HepG2 (cell line): ENCODE measurements around the gene PHF23. TPM values are rescaled to one million over a fixed set of nuclear protein-coding genes. Genes with fewer than 3 reads are reported as not detected.

Source experiments
- ATAC-seq: fragments of 200-7000 bp; cut with Tn5 transposase; 3 replicates; pipeline ENCODE4 v1.9.1; 2020; ENCODE audit warnings: mild to moderate bottlenecking, moderate library complexity
- Bru-seq: library from RNA; stranded (reverse); fragments of 400-500 nt; gene quantifications from one replicate; lab custom pipeline; 2021; lab: Mats Ljungman, UMichigan
- BruChase-seq, 2 experiments: library from RNA; stranded (reverse); fragments of 400-500 nt; gene quantifications; one replicate each; lab custom pipeline; 2021; lab: Mats Ljungman, UMichigan
- BruUV-seq: library from RNA; stranded (reverse); fragments of 400-500 nt; replicated peaks from 2 replicates; lab custom pipeline; 2021; lab: Mats Ljungman, UMichigan
- CTCF ChIA-PET: fragments of 300-600 bp; formaldehyde crosslinking; extraction: SDS; loops from one replicate; lab custom pipeline; 2021; ENCODE audit warnings: low total read pairs, inconsistent platforms, low intra/inter-chr PET ratio; lab: Yijun Ruan, JAX
- POLR2A ChIA-PET: fragments of 350-600 bp; sonication (Branson Sonifier 250); formaldehyde crosslinking; loops from one replicate; lab custom pipeline; 2020; ENCODE audit warnings: antibody characterized with exemption, inconsistent platforms; lab: Yijun Ruan, JAX
- DNase-seq: peaks from one replicate; pipeline ENCODE4 v3.0.0-alpha.2; 2015; ENCODE audit warnings: low spot score
- FAIRE-seq: peaks from 3 replicates; lab custom pipeline; 2011; peaks lifted over from hg19 to GRCh38; lab: Jason Lieb, UNC
- H2AFZ ChIP-seq: one replicate; pipeline ENCODE4 v1.6.1; 2011; ENCODE audit warnings: low read length, inconsistent platforms
- H3K27ac ChIP-seq: fragments of 300-600 bp; 3 replicates; pipeline ENCODE4 v1.8.0; 2011; ENCODE audit warnings: mixed run types, mild to moderate bottlenecking, mixed read lengths, low read length, inconsistent platforms; ENCODE audit not compliant: insufficient read depth; ENCODE audit errors: extremely low read length
- H3K27me3 ChIP-seq, 2 experiments: fragments of 200-600 bp in 1 of 2; 2 replicates in 1 of 2; 3 replicates in 1 of 2; pipeline versions ENCODE4 v1.6.0 to v1.8.0; 2011; ENCODE audit warnings: low read length in 2 of 2, mild to moderate bottlenecking in 2 of 2, moderate library complexity in 2 of 2, inconsistent platforms in 1 of 2; ENCODE audit not compliant: insufficient read depth in 2 of 2, control insufficient read depth in 1 of 2
- H3K36me3 ChIP-seq, 2 experiments: fragments of 200-600 bp in 1 of 2; replicated peaks in 1 of 2; 2 replicates in 1 of 2; 3 replicates in 1 of 2; pipeline versions ENCODE4 v1.5.1 to v1.8.0; 2011; ENCODE audit warnings: low read length in 2 of 2, inconsistent platforms in 1 of 2; ENCODE audit not compliant: insufficient read depth in 2 of 2, control insufficient read depth in 1 of 2
- H3K4me1 ChIP-seq: 2 replicates; pipeline ENCODE4 v1.5.1; 2012; ENCODE audit warnings: low read length, inconsistent platforms; ENCODE audit not compliant: insufficient read depth
- H3K4me2 ChIP-seq: 2 replicates; pipeline ENCODE4 v1.6.0; 2011; ENCODE audit warnings: low read depth, low read length, inconsistent platforms
- H3K4me3 ChIP-seq, 3 experiments: fragments of 200-600 bp in 1 of 3; sonication (generic), shearing (Covaris generic) in 1 of 3; replicated peaks in 1 of 3; 2 replicates each; pipeline ENCODE4 v1.5.1; 2011 to 2016; ENCODE audit warnings: low read length in 3 of 3, inconsistent platforms in 2 of 3, low read depth in 2 of 3, mild to moderate bottlenecking in 2 of 3, control low read depth in 1 of 3, mixed read lengths in 1 of 3; ENCODE audit not compliant: insufficient read depth in 1 of 3
- H3K79me2 ChIP-seq: one replicate; pipeline ENCODE4 v1.6.1; 2011; ENCODE audit warnings: low read length, inconsistent platforms; ENCODE audit not compliant: insufficient read depth
- H3K9ac ChIP-seq: 2 replicates; pipeline ENCODE4 v1.6.0; 2011; ENCODE audit warnings: mild to moderate bottlenecking, low read depth, low read length, inconsistent platforms; ENCODE audit not compliant: insufficient read depth
- H3K9me3 ChIP-seq: 2 replicates; pipeline ENCODE4 v1.5.1; 2012; ENCODE audit warnings: mild to moderate bottlenecking, low read length
- H4K20me1 ChIP-seq: 2 replicates; pipeline ENCODE4 v1.6.0; 2011; ENCODE audit warnings: inconsistent platforms, mild to moderate bottlenecking, low read length, moderate library complexity; ENCODE audit not compliant: insufficient read depth
- ATF7 ChIP-seq, 2 experiments: fragments of 450-650 bp in 1 of 2; sonication (generic) in 1 of 2; formaldehyde crosslinking in 1 of 2; IDR thresholded peaks; 2 replicates each; pipeline versions ENCODE4 v1.4.0 to v1.6.1; 2016 to 2020; ENCODE audit warnings: antibody characterized with exemption in 1 of 2, mild to moderate bottlenecking in 1 of 2, missing genetic modification reagents in 1 of 2
- FOSL1 ChIP-seq: sonication (generic); formaldehyde crosslinking; IDR thresholded peaks from 2 replicates; pipeline ENCODE4 v1.9.0; 2021; ENCODE audit warnings: missing genetic modification reagents, borderline replicate concordance
- FOXA1 ChIP-seq, 2 experiments: fragments of 450-650 bp in 1 of 2; sonication (generic) in 1 of 2; formaldehyde crosslinking in 1 of 2; IDR thresholded peaks; 2 replicates each; pipeline versions ENCODE4 v1.4.0 to v1.6.1; 2016 to 2020; ENCODE audit warnings: missing genetic modification reagents in 1 of 2
- JUNB ChIP-seq: sonication (generic); formaldehyde crosslinking; IDR thresholded peaks from 2 replicates; pipeline ENCODE4 v1.8.0; 2022; ENCODE audit warnings: missing genetic modification reagents, mild to moderate bottlenecking, borderline replicate concordance
- LBX2 ChIP-seq: sonication (generic); formaldehyde crosslinking; IDR thresholded peaks from 2 replicates; pipeline ENCODE4 v1.5.0; 2020; ENCODE audit warnings: missing genetic modification reagents, mild to moderate bottlenecking, borderline replicate concordance
- NCOR1 ChIP-seq: fragments of 200-600 bp; sonication (generic); IDR thresholded peaks from 2 replicates; pipeline ENCODE4 v1.7.0; 2017; ENCODE audit warnings: antibody characterized with exemption, low read length, borderline replicate concordance
- POGZ ChIP-seq: sonication (generic); formaldehyde crosslinking; IDR thresholded peaks from 2 replicates; pipeline ENCODE4 v1.4.0; 2020; ENCODE audit warnings: mild to moderate bottlenecking, missing genetic modification reagents
- RNF2 ChIP-seq: fragments of 450-650 bp; conservative IDR thresholded peaks from 2 replicates; pipeline ENCODE4 v1.6.1; 2016; ENCODE audit warnings: low read depth
- SATB2 ChIP-seq: sonication (generic); formaldehyde crosslinking; IDR thresholded peaks from 2 replicates; pipeline ENCODE4 v1.5.0; 2020; ENCODE audit warnings: missing genetic modification reagents
- SIX1 ChIP-seq: sonication (generic); formaldehyde crosslinking; IDR thresholded peaks from 2 replicates; pipeline ENCODE4 v1.4.0; 2020; ENCODE audit warnings: missing genetic modification reagents, borderline replicate concordance
- ZNF17 ChIP-seq: sonication (generic); formaldehyde crosslinking; IDR thresholded peaks from 2 replicates; pipeline ENCODE4 v1.5.0; 2020; ENCODE audit warnings: mild to moderate bottlenecking, missing genetic modification reagents
- ZNF746 ChIP-seq: sonication (generic); formaldehyde crosslinking; IDR thresholded peaks from 2 replicates; pipeline ENCODE4 v1.8.0; 2022; ENCODE audit warnings: mild to moderate bottlenecking, missing genetic modification reagents
- WGBS: methylation state at CpG from one replicate; pipeline ENCODE4 v1.1.6; 2017; ENCODE audit warnings: low lambda C conversion rate; 5-methylcytosine and 5-hydroxymethylcytosine counted together
- in situ Hi-C: cut with HindIII; loops from 2 replicates; pipeline ENCODE4 v1.10.0; 2017; ENCODE audit warnings: low pct_unique_long_range_greater_than_20kb; ENCODE audit not compliant: extremely low pct_ligation_motif_present
- intact Hi-C: fragments of 100-400 bp; cut with micrococcal nuclease; formaldehyde crosslinking; loops from one replicate; pipeline ENCODE4 v1.10.0; 2022; ENCODE audit not compliant: unreplicated experiment
- long read RNA-seq, 2 experiments: library from RNA in 1 of 2; library from polyadenylated mRNA in 1 of 2; stranded (forward) in 1 of 2; unstranded in 1 of 2; transcript quantifications; one replicate each; pipeline ENCODE4 v2.0.0, GENCODE V29; 2019 to 2022
- polyA minus RNA-seq, 3 experiments: library from RNA; depleted of rRNA, polyadenylated mRNA; stranded (reverse); fragments of >200 nt; gene quantifications; 2 replicates each; pipeline ENCODE4 v1.2.3, GENCODE V29; 2011; ENCODE audit warnings: low replicate concordance in 1 of 3
- polyA plus RNA-seq, 8 experiments: library from polyadenylated mRNA; depleted of rRNA in 3 of 8; stranded (reverse) in 7 of 8; unstranded in 1 of 8; fragments of >200 nt; fragmentation: Illumina TruSeq in 4 of 8; extraction: Trizol in 4 of 8; gene quantifications; 2 replicates each; pipeline versions ENCODE4 v1.2.1 to v1.2.3, GENCODE V29; 2011 to 2016; ENCODE audit warnings: low read depth in 4 of 8, missing spikeins in 1 of 8, mixed read lengths in 1 of 8; ENCODE audit not compliant: insufficient read depth in 1 of 8
- total RNA-seq, 5 experiments: library from RNA; depleted of rRNA; stranded (reverse); fragments of >200 nt; fragmentation: Illumina TruSeq; extraction: Trizol; gene quantifications; 2 replicates each; pipeline ENCODE4 v1.2.3, GENCODE V29; 2016; ENCODE audit warnings: low read depth in 1 of 5
- TF ChIP-seq, protein P1 (sequence below): sonication (generic); formaldehyde crosslinking; IDR thresholded peaks from 2 replicates; pipeline ENCODE4 v1.4.0; 2020; ENCODE audit warnings: missing genetic modification reagents
- TF ChIP-seq, protein P2 (sequence below): IDR thresholded peaks from 2 replicates; pipeline ENCODE4 v1.6.1; 2016; ENCODE audit warnings: missing biosample characterization, missing genetic modification reagents, low read depth

The PHF23 gene
- 33.2 and 37.5 TPM in 2 replicates for total RNA-seq (2016; rRNA removed; fragmentation: Illumina TruSeq; extraction: Trizol)
- total RNA-seq (2016; cell fraction: cytosol; rRNA removed; fragmentation: Illumina TruSeq; extraction: Trizol; ENCODE audit: low read depth): 10.5 and 10.6 TPM in 2 replicates
- total RNA-seq (2016; cell fraction: insoluble cytoplasmic fraction; rRNA removed; fragmentation: Illumina TruSeq; extraction: Trizol): 33.3 and 34.6 TPM in 2 replicates
- 23.7 and 24.5 TPM in 2 replicates for total RNA-seq (2016; cell fraction: membrane; rRNA removed; fragmentation: Illumina TruSeq; extraction: Trizol)
- total RNA-seq (2016; cell fraction: nucleus; rRNA removed; fragmentation: Illumina TruSeq; extraction: Trizol): 13.4 and 18.2 TPM in 2 replicates
- polyA plus RNA-seq (2011; rRNA removed): 27.6 and 30.9 TPM in 2 replicates
- polyA plus RNA-seq (2011; cell fraction: cytosol; rRNA removed): 19.6 and 22.8 TPM in 2 replicates
- polyA plus RNA-seq (2011; cell fraction: nucleus; rRNA removed): 13.4 and 14.0 TPM in 2 replicates
- polyA plus RNA-seq (2012): 18.6 and 20.8 TPM in 2 replicates
- polyA plus RNA-seq (2016; cell fraction: cytosol; fragmentation: Illumina TruSeq; extraction: Trizol; ENCODE audit: low read depth): 5.8 and 6.4 TPM in 2 replicates
- polyA plus RNA-seq (2016; cell fraction: insoluble cytoplasmic fraction; fragmentation: Illumina TruSeq; extraction: Trizol; ENCODE audit: low read depth): 41.4 and 41.6 TPM in 2 replicates
- polyA plus RNA-seq (2016; cell fraction: membrane; fragmentation: Illumina TruSeq; extraction: Trizol; ENCODE audit: low read depth): 11.9 and 12.0 TPM in 2 replicates
- polyA plus RNA-seq (2016; cell fraction: nucleus; fragmentation: Illumina TruSeq; extraction: Trizol; ENCODE audit: insufficient read depth, low read depth): 31.1 and 36.5 TPM in 2 replicates
- polyA minus RNA-seq (2011; rRNA and poly(A)+ RNA removed; ENCODE audit: low replicate concordance): 20.5 and 70.5 TPM in 2 replicates
- polyA minus RNA-seq (2011; cell fraction: cytosol; rRNA and poly(A)+ RNA removed): 13.2 and 14.7 TPM in 2 replicates
- polyA minus RNA-seq (2011; cell fraction: nucleus; rRNA and poly(A)+ RNA removed): 9.0 and 11.4 TPM in 2 replicates
- Bru-seq, nascent RNA: percentile 83 among the genes with signal in this experiment
- BruChase-seq, experiment 1, labeled RNA remaining after a 6-hour chase: percentile 88 among the genes with signal in this experiment
- percentile 96 among the genes with signal in this experiment for BruChase-seq, experiment 2, labeled RNA remaining after a 2-hour chase
- long read RNA-seq, experiment 1, transcript PHF23-201 (5 exons, 2,037 nt): major isoform, 10 of 23 reads
- long read RNA-seq, experiment 1, partial matches to known transcripts: 9 of 23 reads
- long read RNA-seq, experiment 1, other reads (novel, unspliced or antisense): 1 of 23 reads
- long read RNA-seq, experiment 2, transcript PHF23-201 (5 exons, 2,037 nt): major isoform, 56 of 111 reads
- long read RNA-seq, experiment 2, transcript PHF23-205 (5 exons, 1,768 nt): minor isoform, 8 of 111 reads
- long read RNA-seq, experiment 2, partial matches to known transcripts: 29 of 111 reads
- long read RNA-seq, experiment 2, other reads (novel, unspliced or antisense): 18 of 111 reads

DNA sequence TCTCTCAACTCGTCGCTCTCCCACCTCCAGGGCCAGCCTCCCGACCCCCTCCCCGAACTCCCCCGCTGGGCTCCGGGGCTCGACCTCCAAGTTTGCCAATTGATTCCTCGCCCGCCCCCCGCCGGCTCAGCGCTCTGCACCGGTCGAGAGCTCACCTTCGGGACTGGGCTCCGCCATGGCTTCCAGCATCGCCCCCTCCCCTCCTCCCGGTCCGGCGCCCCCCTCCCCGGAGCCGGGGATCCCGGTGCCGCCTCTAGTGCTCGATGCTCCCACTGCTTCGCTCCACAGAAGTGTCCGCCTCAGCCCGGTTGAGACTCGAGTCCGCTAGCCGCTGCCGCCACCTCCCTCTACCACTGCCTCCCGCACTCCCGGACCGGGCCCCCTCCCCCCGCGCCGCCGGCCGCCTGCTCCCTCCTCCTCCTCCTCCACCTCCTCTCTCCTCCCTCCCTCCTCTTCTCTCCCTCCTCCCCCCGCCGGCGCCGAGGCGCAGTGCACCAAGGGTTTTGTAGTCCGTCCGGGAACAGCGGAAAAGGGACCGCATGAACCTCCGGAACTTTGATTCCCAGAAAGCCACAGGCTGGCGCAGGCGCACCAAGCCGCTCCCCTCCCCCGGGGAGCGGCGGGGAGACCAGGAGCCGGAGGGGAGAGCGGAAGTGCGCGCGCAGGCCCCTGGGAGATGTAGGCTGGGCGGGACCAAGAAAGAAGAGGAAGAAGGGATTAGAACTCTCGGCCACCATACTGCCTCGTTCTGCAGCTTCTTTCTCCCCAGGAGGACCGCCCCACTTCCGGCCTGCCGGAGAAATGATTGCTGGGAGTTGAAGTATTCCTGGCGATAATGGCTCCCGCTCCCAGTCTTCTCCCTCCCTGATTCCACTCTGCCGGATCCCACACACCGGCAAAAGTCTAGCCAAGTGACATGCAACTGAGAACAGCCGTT lies at the start of gene PHF23:
Gene PHF23 (minus strand): TSS at position 367 of the 937 bp plus-strand sequence. CDS start 178 bp downstream, at position 189.
- WGBS: 1% methylated on average over 63 of the region's 72 CpGs
- ChIA-PET CTCF (no interaction called here), POLR2A (interaction anchor here (0.8 to 8.9 kb wide), 10 partner anchors 11 to 204 kb away, joined by 3 to 140 read pairs (median 7); partner anchors contain the start of genes ACADVL, ASGR1, ASGR2 and CTDNEP1)
- Histone ChIP-seq H3K4me2 (peak within 1 kb of the TSS; percentile 97), H3K9me3 (no peaks in the 10 kb centered on the region), H3K4me3 (peak within 1 kb of the TSS; percentile 97 to 98 (median 98)), H3K27me3 (no peaks in the 10 kb centered on the region; a peak in 1 of 5 replicates), H3K27ac (peak within 1 kb of the TSS; percentile 88), H2AFZ (no peak within 1 kb of the TSS), H3K9ac (peak within 1 kb of the TSS; percentile 96), H3K36me3 (peaks cover 11 to 29% of the 10 kb centered on the region in 2 experiments), H4K20me1 (0 out of 2 replicates have a peak, but pooled peaks cover 3% of the 10 kb centered on the region), H3K79me2 (peaks cover 45% of the 10 kb centered on the region), H3K4me1 (peaks cover 54% of the 10 kb centered on the region)
- DNase-seq: peak; percentile 97
- peak; percentile 98 for FAIRE-seq
- intact Hi-C loops: loop anchor here (5.0 to 10.0 kb wide), 2 partner anchors 43 to 65 kb away; partner anchors contain the start of genes ASGR1 and SLC2A4
- in situ Hi-C loops: no loop called here
- BruUV-seq: no TSS peak
- ATAC-seq: peak; percentile 66
- TF ChIP-seq FOXA1 (IDR thresholded peaks at IDR 0.05): no peak
- TF ChIP-seq FOXA1 (CRISPR knock-in tag; IDR thresholded peaks at IDR 0.05): no peak
- no peak for TF ChIP-seq ZNF17
- TF ChIP-seq FOSL1 (CRISPR knock-in tag): no peak
- TF ChIP-seq SIX1: no peak
- TF ChIP-seq, protein P1, sequence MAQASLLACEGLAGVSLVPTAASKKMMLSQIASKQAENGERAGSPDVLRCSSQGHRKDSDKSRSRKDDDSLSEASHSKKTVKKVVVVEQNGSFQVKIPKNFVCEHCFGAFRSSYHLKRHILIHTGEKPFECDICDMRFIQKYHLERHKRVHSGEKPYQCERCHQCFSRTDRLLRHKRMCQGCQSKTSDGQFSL (CRISPR knock-in tag): no peak
- no peak for TF ChIP-seq JUNB (CRISPR knock-in tag)
- TF ChIP-seq POGZ (CRISPR knock-in tag): no peak
- no peak for TF ChIP-seq RNF2
- TF ChIP-seq, protein P2, sequence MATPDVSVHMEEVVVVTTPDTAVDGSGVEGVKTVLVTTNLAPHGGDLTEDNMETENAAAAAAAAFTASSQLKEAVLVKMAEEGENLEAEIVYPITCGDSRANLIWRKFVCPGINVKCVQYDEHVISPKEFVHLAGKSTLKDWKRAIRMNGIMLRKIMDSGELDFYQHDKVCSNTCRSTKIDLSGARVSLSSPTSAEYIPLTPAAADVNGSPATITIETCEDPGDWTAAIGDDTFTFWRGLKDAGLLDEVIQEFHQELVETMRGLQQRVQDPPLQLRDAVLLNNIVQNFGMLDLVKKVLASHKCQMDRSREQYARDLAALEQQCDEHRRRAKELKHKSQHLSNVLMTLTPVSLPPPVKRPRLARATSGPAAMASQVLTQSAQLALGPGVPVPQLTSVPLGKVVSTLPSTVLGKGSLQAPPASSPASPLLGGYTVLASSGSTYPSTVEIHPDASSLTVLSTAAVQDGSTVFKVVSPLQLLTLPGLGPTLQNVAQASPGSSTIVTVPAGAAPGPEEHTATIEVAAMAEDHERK (CRISPR knock-in tag): no peak
- no peak for TF ChIP-seq ATF7 (IDR thresholded peaks at IDR 0.05)
- no peak for TF ChIP-seq ATF7 (CRISPR knock-in tag; IDR thresholded peaks at IDR 0.05)
- no peak for TF ChIP-seq SATB2 (CRISPR knock-in tag)
- peak; percentile 94 for TF ChIP-seq ZNF746 (CRISPR knock-in tag)
- peak; percentile 50; the same call in 1 of the 2 replicates for TF ChIP-seq NCOR1
- no peak for TF ChIP-seq LBX2 (CRISPR knock-in tag)
